Adrenal gland (tissue), 5 donors: Measurements from ENCODE around the gene CA14.

Experiments used
- CTCF ChIP-seq, 6 experiments: fragments of 450-650 bp in 4 of 6; fragments of 200-600 bp in 2 of 6; sonication (generic) in 1 of 6; IDR thresholded peaks; 1 replicate in 5 of 6; 2 replicates in 1 of 6; pipeline versions ENCODE4 v1.5.1 to v1.8.0; 2016 to 2021; ENCODE audit warnings: antibody characterized with exemption in 6 of 6, mild to moderate bottlenecking in 2 of 6, moderate library complexity in 1 of 6
- POLR2A ChIP-seq, 2 donors: fragments of 450-650 bp; IDR thresholded peaks; one replicate each; pipeline ENCODE4 v1.6.1; 2017; ENCODE audit warnings: antibody characterized with exemption in 2 of 2, mild to moderate bottlenecking in 2 of 2, moderate library complexity in 1 of 2
- donor health status: DM: no; HTN: no; CAD: no.

- TF ChIP-seq CTCF (IDR thresholded peaks at IDR 0.05) (no peak), POLR2A (IDR thresholded peaks at IDR 0.05) (peak; percentile 48 to 85)
Measured at GRCh38 chr1:150234566-150235293, 22.8 kb upstream of the CA14 start.
